T-helper 2 cell treated with Interferon-gamma antibody and Interleukin-4, amounts not matched to agents 100 ng/mL and 5 ng/mL, for 36 hours (primary cell): ENCODE results near the gene VWF. TPM values are rescaled to one million over a fixed set of nuclear protein-coding genes. Genes with fewer than 3 reads are reported as not detected.
"Not testable (repeated sequence)": the region's sequence is repeated elsewhere in the genome, so short reads cannot be mapped to it uniquely, and the experiment has no call there.

ENCODE experiments used
- intact Hi-C: fragments of 100-400 bp; cut with micrococcal nuclease; formaldehyde crosslinking; loops from one replicate; pipeline ENCODE4 v1.15.1; 2023
- total RNA-seq: library from RNA; stranded (reverse); gene quantifications from 2 replicates; pipeline ENCODE4 v1.2.3, GENCODE V29; 2022

The VWF gene
- total RNA-seq, 1 donor from 2014 or later = 0.02 TPM

DNA sequence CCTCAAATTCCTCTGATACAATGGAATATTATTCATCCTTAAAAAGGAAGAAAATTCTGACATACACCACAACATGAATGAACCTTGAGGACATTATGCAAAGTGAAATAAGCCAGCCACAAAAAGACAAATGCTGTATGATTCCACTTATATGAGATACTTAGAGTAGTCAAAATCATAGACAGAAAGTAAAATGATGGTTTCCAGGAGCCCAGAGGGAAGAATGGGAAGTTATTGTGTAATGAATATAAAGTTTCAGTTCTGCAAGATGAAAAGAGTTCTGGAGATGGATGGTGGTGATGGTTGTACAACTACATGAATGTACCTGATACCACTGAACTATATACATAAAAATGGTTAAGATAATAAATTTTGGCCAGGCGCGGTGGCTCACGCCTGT, 18.3 kb downstream of the VWF start:
- intact Hi-C loops = no loop called here

- intact Hi-C loops = no loop called here
These were observed 19.6 kb downstream of the VWF start for GRCh38 chr12:6104842-6105241.

GRCh38 chr12:6104027-6104426, 20.4 kb downstream of the VWF start:
- intact Hi-C loops = no loop called here

- intact Hi-C loops = not testable (repeated sequence)
These were observed 22.4 kb downstream of the VWF start for GRCh38 chr12:6102021-6102420.

GRCh38 chr12:6099316-6099715, 25.2 kb downstream of the VWF start:
- intact Hi-C loops = no loop called here

DNA sequence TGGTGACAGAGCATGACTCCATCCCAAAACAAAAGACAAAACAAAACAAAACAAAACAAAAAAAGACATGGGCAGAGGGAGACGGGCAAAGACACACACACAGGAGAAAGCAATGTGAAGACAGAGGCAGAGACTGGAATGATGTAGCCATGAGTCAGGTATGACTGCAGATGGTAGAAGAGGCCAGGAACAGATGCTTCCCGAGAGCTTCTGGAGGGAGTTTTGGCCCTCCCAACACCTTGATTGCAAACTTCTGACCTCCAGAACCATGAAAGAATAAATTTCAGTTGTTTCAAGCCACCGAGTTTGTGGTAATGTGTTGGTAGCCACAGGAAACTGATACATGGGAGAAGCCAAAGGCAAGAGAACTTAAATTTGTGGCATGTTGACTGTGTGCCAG, 27.1 kb downstream of the VWF start:
- intact Hi-C loops = no loop called here

DNA sequence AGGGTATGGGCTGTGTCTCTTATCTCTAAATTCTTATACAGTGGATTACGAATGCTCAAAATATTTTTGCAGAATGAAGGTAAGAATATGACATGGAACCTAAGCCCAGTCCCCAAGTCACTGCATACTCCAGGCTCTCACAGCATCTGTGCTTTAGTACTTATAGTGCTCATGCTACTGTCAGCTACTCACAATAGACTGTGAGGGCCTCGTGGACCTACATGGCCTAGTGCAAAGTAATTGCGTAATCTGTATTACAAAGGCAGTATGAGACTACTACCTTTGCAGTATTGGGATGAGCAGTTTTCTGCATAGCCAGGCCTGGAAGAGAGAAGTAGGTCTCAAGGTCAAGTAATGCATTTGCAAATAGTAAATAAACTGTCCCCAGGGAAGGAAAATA, 27.9 kb downstream of the VWF start:
- intact Hi-C loops = no loop called here

DNA sequence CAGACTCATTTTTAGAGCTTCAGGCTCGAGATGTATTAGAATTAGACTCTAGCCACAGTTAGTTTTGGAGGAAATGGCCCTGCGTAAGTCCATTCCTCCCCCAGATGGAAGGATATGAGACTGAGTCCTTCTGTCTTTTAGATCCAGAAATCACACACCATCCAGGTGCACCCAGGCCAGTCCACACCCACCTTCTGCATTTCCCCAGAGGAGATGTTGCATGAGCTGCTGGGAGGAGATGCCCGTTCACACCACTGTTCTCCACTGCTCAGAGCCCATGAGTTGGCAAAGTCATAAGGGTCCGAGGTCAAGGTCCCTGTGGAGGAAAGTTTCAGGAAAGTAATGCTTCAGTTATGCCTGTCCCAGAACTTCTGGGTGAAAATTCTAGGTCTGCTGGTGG, 29.2 kb downstream of the VWF start:
- intact Hi-C loops = no loop called here

DNA sequence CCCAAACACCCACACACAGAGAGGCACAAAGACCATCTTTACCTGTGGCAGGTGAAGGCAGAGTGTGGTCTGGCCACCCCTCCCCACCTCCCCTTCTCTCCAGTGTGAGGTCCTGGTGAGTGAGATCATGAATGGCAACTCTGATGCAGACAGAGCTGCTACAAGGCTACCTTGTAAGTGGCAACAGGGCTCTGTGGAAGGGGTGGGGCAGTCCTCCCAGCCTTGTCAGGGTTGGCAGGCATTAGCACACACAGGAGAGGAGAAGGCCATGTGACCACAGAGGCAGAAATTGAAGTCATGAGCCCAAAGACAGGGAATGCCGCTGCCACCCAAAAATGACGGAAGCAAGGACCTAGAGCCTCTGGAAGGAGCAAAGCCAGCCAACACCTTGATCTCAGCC, 30.7 kb downstream of the VWF start:
- intact Hi-C loops = no loop called here

DNA sequence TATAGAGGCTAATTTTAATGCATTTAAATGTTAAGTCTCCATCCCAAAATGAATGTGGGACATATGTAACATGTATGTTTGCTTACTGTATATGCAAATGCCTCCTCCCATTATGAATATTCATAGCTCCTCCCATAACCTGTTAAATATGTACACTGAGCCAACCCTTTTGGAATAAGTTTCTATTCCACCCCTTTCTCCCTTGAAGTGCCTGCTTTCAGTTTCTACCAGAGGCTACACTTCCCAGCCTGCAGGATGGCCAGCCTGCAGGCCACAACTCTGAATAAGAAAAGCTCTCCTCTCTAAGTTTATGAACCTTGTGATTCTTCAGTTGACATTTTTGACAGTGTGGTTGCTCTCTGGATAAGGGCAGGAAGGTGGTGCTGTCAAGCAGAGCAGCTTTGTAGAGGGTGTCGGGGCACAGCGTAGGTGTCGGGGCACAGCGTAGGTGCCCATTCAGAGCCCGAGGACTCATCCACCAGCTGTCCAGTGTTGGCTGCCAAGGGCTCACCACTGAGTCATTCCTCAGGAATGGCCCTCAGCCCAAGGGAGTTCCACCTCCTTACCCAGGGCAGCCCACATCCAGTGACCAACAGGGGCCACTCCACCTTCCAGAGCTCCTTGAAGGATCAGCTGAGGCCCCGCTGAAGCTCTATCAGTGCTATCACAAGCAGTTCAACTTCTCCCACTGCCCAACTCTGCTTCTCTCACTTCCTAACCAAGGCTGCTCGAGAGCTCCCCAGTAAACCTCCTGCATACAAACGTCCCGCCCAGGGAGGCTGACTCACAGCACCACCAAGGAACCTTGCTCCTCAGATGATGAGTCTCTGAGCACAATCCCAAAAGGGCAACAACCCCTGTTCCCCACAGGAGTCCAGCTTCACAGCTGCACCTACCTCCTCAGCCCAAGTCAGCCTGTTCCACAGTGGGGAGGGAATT, 31.4 kb downstream of the VWF start:
- intact Hi-C loops = no loop called here

GRCh38 chr12:6091786-6092566, 32.5 kb downstream of the VWF start:
- intact Hi-C loops = no loop called here

- intact Hi-C loops = no loop called here
These were observed 33.7 kb downstream of the VWF start for GRCh38 chr12:6090803-6091202.

DNA sequence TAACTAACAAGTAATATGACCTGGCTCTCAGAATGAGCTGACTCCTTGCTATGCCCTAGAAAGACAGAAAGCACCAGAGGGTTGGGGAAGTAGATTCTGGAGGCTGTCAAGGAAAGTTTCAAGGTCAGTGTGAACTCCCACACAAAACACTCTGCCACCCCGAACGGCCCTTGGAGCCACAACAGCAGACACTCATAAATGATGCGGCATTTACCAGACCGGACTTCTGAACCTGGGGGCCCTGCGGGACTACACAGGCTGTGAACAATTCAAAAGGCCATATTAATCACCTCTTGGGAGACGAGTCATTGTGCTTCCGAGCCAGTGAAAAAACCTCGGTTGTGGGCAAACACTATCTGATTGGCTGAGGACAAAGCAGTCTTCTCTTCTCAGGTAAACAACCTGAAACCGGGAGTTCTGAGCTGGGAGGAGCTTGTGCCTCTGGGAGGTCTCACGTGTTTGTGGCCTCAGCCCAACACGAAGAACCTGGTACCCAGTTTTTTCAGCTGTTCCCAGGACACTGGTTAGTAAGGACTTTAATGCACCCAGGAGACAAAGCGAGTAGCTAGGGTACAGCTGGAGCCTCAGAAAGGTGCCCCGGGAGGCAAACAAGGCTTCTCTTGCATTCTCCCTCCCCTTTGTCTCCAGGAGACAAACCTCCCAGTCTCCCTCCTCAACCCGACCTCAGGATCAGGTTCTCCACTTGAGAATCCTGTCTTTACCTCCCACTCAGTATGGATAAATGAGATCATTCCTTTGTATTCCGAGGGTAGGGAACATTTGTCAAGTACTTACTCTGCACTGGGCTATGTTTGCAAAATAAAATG, 35.3 kb downstream of the VWF start:
- intact Hi-C loops = no loop called here

DNA sequence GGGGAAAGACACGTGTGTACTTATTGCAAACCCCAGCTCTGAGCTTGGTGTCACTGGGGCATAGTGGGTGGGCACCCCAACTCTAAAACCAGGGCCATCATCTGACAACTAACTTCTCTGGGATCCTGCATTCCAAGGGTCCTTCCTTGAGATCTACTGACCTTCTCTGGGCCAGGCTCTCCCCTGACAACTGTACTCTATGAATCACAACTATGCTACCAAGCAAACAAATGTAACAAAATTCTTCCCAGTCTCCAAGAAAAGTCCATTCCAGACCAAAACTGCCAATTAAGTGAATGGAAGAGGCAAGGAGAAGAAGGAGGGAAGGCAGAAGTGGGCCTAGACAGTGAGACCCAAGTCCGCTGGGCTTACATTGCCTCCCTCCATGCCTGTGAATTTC, 38.2 kb downstream of the VWF start:
- intact Hi-C loops = no loop called here

DNA sequence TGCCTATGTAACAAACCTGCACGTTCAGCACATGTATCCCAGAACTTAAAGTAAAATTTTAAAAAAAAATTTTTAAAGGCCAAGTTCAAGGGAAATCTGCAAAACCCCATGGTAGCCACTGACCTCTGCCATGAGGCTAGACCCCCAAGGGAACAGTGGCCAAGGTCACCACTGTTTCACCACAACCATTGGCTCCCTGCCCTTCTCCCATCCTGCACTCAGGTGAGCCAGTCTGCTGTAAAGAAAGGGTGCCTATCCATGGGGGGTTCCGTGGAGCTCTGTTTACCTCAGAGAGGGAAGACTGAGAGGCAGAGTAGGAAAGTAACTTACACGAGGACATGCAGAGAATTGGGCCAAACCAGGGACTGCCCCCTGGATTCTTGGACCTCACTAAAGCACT, 38.6 kb downstream of the VWF start:
- intact Hi-C loops = no loop called here

DNA sequence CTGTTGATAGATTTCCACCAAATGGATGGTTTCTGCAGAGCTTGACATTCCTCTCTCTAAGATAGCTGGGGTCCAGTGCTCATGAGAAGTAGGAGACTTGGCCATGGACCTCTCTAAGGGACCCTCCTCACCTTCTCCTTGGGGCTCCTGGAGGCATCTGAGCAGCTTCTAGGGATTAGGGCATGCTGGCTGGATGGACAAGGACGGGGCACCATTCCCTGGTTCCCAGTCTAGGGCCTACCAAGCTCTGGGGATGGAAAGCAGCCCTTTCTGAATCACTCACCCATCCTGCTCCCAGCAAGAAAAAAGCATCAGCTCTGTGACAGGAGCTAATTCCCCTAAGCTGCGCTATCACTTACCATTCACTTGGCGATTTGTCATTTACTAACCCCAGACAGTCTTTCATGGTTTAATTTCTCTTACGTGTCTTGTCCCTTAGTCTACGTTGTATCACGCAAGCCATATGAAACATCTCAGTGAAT, 39.5 kb downstream of the VWF start:
- intact Hi-C loops = no loop called here

DNA sequence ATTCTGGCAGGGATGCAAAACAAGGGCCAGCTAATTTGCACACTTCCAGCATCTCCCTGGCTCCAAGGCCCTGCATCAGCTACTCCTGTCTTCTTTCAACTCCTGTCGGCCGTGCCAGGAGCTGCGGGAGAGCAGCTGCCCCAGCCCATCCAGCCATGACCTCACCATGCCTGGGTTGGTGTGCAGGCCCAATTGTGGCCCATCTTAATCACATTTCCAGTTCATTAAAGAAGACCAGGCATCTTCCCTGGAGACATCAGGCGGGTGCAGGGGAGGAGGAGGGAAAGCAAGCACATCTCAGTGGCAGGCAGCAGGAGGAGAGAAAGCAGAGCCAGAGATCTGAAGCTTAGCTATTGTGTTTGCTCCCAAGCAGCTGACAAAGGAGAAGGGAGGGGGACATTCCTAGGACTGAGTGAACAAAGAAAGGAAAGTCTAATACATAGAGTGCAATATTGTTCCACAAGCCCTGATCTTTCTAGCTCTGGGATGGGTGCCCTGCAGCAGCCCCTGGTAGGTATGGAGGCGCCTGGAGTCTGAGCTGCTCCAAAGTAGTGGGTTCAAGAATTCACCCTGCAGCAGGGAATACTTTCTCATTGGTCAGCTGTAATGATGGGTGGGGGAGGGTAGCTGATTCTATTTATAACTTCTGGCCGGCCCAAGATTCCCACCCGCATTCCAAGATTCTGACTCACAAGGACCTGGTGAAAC, 40.1 kb downstream of the VWF start:
- intact Hi-C loops = no loop called here

GRCh38 chr12:6083601-6084000, 40.9 kb downstream of the VWF start:
- intact Hi-C loops = no loop called here

DNA sequence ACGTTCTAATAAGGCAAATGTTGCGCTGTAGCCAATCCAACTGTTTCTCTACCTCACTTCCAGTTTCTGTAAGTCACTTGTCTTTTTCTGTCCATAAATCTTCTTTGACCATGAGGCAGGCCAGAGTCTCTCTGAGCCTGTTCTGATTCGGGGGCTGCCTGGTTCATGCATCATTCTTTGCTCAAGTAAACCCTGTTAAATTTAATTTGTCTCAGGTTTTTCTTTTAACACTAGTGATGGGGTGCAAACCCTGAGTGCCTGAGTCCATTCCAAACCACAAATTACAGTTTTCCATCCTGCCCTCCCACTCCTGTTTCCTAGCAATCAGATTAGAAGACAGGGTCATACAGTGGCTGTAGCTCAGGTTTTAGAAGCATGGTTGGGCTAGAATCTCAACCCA, 41.9 kb downstream of the VWF start:
- intact Hi-C loops = no loop called here

DNA sequence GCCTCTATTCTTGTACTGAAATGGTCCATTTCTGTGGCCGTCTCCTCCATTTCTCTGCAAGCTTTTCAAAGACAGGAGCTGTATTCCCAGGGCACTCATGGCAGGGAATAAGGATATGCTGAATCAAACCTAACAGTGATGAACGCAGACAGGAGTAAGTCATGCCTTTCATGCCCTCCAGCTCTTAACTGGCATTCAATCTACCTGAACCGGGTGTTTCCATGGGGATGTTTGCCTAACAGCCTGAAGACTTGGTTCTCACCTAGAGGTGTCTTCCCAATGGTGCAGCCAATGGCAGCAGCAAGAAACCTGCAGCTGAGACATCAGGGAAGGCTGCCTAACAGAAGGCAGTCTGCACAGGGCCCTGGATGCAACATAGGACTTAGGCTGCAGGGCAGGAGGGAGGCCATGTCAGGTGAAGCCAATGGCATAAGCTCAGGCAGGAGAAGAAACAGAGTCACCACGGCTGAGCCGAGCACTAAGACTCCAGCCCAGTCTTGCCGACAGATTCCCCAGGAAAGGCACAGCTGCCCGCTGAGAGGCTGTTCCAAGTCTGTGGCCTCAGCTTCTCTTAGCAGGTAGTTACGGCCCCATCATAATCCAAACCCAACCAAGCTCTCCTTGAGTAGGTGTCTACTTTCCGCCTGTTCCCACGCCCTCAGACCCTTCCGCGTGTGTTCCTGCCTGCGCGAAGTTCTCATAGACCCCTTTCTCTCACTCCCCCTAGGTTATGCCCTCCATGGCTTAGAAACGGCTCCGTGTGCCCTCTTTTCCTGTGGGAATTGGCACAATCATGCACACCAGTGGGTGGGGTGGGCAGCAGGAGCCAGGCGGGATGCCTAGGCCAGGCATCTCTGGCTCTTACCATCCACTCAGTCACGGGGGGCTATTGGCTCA, 44.1 kb downstream of the VWF start:
- intact Hi-C loops = no loop called here
